HG03442 (cell line): ENCODE data around the gene IQGAP3.

Experiments used
- ATAC-seq: cut with Tn5 transposase; IDR thresholded peaks from one replicate; pipeline ENCODE4 v1.9.1; 2021; ENCODE audit warnings: mild to moderate bottlenecking, moderate library complexity; ENCODE audit not compliant: unreplicated experiment

IQGAP3 gene

GRCh38 chr1:156513185-156513584 is 59.2 kb downstream of the IQGAP3 start:
- ATAC-seq: no peak

- no peak for ATAC-seq
These were observed 60.7 kb downstream of the IQGAP3 start for GRCh38 chr1:156511644-156512043.

DNA sequence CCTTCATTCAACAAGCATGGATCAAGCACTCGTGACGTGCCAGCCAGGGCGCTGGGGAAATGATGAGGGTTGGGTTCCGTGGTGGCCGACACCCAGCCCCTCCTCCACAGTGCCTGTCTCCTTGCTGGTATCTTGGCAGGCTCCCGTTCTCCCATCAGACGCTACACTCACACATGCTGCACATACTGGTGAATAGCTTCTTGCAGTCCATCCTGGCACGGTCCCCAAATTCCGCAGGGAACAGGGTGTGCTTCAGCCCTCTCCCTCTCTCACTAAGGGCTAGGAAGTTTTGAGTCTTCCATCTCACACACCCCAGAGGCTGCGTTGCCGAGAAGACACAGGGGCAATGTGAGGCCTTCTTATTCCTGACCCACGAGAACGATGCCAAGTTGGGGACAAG is 61.7 kb downstream of the IQGAP3 start:
- no peak for ATAC-seq

GRCh38 chr1:156509424-156510034 is 62.8 kb downstream of the IQGAP3 start:
- ATAC-seq: no peak

GRCh38 chr1:156508955-156509234 is 63.5 kb downstream of the IQGAP3 start:
- ATAC-seq: no peak

DNA sequence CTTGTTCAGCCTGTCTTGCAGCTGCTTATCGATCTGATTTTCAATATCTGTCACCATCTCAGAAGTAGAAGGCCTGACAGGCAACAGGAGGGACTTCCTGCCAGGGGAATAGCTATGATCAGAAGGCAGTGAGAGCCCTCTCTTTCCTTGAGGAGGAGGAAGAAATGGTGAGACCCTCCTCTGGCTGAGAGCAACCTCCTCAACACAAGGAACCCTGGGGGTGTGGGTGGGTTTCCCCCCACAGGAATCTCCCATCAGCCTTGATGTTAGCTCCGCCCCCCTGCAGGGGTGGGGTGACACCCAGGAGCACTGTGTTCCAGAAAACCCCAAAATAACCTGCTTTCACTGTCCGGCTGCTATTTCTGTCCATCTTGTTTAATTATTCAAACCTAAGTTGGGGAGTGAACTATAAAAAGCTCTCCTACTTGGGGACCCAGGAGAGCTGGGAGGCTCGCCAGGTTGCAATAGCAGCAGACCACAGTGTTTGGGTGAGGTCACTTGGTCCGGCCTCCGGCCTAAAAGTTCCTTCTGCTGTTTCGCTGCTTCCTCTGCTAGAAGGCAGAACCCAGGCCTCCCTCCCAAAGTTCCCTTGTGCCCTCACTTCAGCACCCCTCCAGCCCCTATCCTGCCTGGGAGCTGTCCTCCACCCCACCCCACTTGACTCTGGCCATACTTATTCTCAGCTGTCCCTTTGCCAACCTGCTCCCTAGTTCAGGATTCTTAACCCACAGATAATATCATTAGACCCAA is 64.0 kb downstream of the IQGAP3 start:
- no peak for ATAC-seq

DNA sequence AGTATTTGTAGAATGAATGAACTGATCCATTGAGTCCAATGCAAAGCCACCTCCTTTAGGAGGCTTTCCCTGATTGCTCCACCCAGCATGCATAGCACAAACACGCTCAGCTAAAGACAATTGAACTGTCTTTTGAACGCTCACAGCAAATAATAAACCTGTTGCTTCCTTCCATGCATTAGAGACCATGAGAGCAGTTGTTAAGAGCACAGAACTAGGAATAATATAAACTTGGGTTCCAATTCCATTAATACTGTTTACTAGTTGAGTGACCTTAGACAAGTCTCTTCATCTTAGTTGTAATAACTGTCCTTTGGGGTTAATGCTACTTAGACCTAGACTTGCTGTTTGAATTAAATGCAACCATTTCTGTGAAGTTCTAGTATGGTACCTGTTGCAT is 65.9 kb downstream of the IQGAP3 start:
- no peak for ATAC-seq

GRCh38 chr1:156505679-156506298 is 66.6 kb downstream of the IQGAP3 start:
- no peak for ATAC-seq

DNA sequence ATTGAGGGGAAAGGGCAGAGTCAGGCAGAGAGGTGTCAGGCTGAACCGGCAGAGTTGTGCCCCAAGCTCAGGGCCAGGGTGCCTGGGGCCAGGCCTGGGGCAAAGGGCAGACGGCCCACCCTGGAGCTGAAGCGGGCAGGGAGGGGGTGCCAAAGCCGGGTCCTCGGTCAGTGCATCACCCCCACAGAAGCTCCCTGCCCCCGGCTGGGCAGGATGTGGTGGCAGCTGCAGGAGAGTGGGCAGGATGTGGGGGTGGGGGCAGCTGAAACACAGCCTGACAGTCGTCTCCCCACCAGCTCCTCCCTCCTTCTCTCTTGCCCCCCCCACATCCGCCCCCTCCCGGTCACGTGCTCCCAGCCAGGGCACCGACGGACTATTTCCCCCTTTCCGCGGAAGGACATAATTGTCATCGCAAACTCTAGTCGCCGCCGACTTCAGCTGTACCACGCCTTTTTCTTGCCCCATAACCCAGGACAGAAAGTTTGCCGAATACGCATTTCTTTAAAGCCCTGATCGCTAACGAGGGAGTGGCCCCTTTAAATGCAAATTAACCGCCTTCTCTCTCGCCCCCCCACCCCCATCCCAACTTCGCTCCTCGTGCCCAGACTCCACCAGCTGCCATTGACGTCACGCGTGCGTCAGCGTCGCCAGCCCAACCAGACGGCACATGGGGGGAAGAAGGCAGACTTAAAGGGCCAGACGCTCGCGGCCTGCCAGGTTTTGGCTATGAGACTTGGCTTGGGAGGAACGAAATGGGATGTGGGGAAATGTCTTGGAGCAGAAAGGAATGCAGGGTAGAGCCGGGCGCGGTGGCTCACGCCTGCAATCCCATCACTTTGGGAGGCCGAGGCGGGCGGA is 67.3 kb downstream of the IQGAP3 start:
- peak; percentile 31 for ATAC-seq

DNA sequence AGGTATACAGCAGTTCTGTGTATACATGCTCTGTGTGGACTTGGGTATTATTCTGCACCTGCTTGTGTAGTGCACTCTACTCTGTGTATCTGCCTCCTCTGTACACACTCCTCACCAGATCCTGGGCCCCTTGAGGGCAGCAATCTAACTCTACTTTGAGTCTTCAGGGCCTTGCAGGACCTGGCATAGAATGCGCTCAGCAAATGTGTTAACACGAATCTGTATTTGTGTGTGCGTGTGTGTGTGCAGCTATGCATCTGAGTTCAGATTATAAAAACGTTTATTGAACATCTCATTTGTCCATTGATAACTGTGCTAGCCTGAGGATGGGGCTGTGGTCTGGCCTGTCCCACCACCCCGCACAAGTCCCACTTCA is 67.9 kb downstream of the IQGAP3 start:
- no peak for ATAC-seq

DNA sequence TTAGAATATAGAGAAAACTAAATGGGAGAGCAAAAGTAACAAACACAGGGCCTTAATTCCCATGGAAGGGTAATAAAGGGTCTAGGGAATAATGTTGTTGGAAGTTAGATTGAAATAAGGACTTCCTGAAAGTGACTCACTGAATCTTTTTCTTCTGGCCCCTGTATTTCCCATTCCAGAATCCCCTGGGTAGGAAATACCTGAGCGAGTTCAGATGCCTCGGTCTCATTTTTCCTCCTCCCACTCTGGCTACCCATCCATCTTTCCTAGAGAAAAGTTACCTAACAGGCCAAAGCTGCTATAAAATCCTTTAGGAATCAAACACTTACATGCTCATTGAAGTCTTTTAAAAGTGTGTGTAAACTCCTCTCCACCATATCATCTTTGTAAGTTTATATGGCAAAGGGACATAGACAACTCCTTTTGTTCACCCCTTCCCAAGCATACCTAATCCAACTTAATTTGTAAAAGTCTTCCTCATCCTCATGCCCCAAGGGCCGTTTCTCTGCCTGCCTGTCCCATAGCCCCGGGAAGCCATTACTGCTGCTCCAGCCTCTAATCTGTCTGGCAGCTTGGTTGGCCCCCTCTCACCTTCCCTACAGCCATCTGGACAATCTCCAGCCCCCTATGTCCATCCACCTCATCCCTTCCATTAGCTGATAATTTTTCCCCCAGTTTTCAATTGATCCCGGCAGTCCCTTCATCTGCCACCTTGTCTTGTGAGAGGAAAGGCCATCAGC is 68.5 kb downstream of the IQGAP3 start:
- ATAC-seq: no peak

DNA sequence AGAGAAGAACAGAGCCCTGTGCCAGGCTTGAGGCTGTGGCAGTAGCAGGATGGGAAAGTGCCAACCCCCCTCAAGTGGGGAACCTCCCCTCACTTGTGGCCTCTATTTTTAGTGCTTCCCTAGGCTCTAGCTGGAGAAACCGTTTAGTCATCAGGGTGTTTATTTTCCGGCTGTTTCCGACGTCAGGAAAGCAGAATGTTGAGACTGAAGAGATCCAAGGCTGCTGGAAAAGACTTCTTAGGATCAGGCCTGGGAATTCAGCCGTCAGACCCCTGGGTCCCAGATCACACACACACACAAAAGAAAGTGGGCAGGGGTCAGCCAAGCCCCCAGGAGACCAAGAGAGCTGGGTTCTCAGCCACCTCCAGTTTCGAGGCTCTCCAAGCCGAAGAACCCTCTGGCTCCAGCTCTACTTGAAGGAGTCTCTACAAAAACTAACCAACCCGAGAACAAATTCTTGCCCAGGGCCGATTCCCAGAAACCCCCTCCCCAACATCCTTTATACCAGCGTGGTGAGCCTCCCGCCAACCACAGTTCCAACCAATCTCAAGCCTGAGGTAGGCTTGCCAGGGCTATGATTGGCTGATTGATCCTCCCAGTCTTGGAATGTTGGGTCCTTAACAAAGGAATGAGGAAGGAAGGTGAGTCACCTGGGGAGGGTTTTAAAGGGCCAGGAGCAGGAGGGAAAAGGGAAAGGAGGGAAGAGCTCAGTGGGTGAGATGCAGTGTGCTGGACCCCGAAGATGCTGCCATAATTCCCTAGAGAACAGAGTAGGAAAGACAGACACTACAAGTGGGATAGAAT is 69.3 kb downstream of the IQGAP3 start:
- no peak for ATAC-seq

DNA sequence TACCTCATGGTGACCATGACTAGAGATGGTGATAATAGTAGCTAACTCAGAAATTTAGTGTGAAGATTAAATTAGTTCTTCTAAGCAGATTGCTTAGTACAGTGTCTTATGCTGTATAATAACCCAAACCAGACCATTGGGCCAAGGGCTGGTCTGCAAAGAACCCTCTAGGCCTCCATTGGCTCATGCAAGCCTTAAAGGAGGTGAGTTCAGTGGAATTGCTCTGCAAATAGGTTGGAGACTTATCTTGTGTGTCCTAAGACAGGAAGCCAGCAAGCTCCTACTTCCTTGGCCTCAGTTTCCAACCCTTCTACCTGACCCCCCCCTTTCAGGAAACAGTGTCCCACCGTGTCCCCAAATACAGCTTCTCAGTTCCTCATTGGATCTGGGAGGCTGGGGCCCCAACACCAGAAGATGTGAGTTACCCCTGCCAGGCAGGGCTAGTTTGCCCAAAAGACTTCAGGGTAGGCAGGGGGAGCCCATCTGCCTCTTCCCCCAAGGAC is 69.9 kb downstream of the IQGAP3 start:
- ATAC-seq: no peak

DNA sequence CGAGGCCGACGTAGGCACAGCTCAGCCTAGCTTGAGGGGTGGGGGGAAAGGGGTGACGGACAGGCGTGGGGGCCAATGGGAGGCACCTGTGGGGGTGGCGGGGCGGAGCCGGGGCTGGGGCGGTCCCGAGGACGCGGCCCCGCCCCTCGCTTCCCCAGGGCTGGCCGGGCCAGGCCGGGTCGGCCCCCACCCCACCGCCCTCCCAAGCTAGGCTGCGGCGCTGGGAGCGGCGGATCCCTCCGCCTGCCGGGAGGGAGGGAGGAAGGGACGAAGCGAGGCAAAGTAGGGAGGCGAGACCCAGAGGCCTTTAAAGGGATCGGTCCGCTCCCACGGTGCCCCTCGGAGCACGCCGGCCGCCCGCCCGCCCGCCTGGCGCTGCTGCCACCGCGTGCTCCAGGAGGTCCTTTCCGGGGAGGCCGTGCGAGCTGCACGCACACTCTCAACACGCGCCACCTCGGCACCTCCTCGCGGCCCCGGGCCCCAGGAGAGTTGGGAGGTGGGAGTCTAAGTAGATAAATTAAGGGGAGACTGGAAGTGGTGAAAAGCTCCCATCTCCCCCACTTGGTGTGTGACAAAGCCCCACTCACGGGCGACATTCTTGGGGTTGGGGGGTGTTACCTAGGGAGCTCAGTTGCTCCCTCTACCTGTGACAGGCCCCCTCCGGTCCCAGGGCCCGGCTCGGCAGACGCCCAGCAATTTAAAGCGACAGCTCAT is 71.4 kb downstream of the IQGAP3 start:
- ATAC-seq: peak; percentile 45

- ATAC-seq: peak; percentile 1
These were observed 71.9 kb downstream of the IQGAP3 start, which contains the start of gene MEF2D for GRCh38 chr1:156500543-156500792. MEF2D (minus strand) TSS chr1:156500775; CDS start chr1:156483292, 17,483 bp downstream.

- ATAC-seq: no peak
These were observed 72.4 kb downstream of the IQGAP3 start for GRCh38 chr1:156499842-156500542.

- ATAC-seq: no peak
These were observed 73.0 kb downstream of the IQGAP3 start for GRCh38 chr1:156499194-156499841.

DNA sequence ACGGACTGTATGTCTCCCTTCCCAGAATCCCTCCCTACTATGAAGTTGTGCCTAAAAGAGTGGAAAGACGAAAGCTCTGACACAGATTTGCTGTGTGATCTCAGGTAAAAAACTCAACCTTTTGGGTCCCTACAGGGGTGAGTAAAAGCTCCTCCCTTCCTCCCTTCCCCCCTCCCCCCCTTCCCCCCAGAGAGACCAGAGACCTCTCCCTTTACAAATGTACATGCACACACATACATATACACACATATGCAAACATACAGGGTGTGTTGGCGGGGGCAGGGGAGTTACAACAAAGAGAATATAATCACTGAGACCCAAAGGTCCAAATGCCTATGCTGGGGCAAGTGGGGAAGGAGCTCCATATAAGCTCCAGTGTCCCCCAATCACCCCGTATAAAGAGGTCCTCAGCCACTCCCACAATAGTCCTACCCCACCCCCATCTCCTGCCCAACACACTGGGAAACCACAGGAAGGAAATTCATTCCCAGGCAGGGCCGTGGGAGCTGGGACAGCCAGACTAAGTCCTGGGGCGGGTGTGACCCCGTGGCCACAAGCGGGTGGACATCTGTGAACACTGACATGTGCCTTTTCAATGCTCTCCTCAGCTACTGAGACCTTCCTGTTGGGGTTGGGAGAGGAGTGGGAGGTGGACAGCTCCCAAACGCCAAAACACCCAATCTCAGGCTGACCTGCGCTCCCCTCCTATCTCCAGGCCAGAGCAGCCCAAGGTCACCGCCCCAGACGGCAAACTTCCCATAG is 73.8 kb downstream of the IQGAP3 start:
- ATAC-seq: no peak
